RPMI7951 (cell line): ENCODE data around the gene PPT2. TPM values are rescaled to one million over a fixed set of nuclear protein-coding genes. Genes with fewer than 3 reads are reported as not detected.
A peak's percentile ranks its signal among the peaks of the same experiment; 100 is the strongest.
"Not testable (repeated sequence)": the region's sequence is repeated elsewhere in the genome, so short reads cannot be mapped to it uniquely, and the experiment has no call there.

Source experiments
- DNase-seq: peaks from one replicate; pipeline ENCODE4 v3.0.0-alpha.2; 2012; ENCODE audit warnings: low read depth
- total RNA-seq: library from RNA; depleted of rRNA; stranded (reverse); fragments of >200 nt; shearing (Covaris generic); gene quantifications from 2 replicates; pipeline ENCODE4 v1.2.3, GENCODE V29; 2014

Gene PPT2
- total RNA-seq, 1 experiment from 2014 or later = 25.1 TPM

- DNase-seq = no peak
These were observed 26.6 kb upstream of the PPT2 start for GRCh38 chr6:32127409-32127716.

GRCh38 chr6:32127717-32128592 is 26.0 kb upstream of the PPT2 start, which contains the start of gene ATF6B:
Gene ATF6B (minus strand): TSS chr6:32128246. CDS start chr6:32128207, 39 bp downstream.
- peak; percentile 100 for DNase-seq

GRCh38 chr6:32128751-32129296 is 25.1 kb upstream of the PPT2 start:
- DNase-seq = no peak

- no peak for DNase-seq
These were observed 24.4 kb upstream of the PPT2 start for GRCh38 chr6:32129297-32130088.

GRCh38 chr6:32131439-32131948 is 22.4 kb upstream of the PPT2 start:
- DNase-seq = no peak

- no peak for DNase-seq
These were observed 21.8 kb upstream of the PPT2 start for GRCh38 chr6:32132110-32132509.

- DNase-seq = no peak
These were observed 20.2 kb upstream of the PPT2 start for GRCh38 chr6:32133786-32134185.

GRCh38 chr6:32137454-32137853 is 16.5 kb upstream of the PPT2 start:
- DNase-seq = no peak

- no peak for DNase-seq
These were observed 14.4 kb upstream of the PPT2 start for GRCh38 chr6:32139590-32139989.

GRCh38 chr6:32140420-32141046 is 13.4 kb upstream of the PPT2 start:
- DNase-seq = no peak

- not testable (repeated sequence) for DNase-seq
These were observed 9.7 kb upstream of the PPT2 start for GRCh38 chr6:32144238-32144637.

GRCh38 chr6:32146287-32146686 is 7.7 kb upstream of the PPT2 start:
- DNase-seq = no peak

- no peak for DNase-seq
These were observed 7.3 kb upstream of the PPT2 start for GRCh38 chr6:32146687-32147086.

- no peak for DNase-seq
These were observed 6.4 kb upstream of the PPT2 start for GRCh38 chr6:32147401-32148132.

GRCh38 chr6:32148289-32149091 is 5.5 kb upstream of the PPT2 start:
- DNase-seq = peak; percentile 79

GRCh38 chr6:32149092-32149755 is 4.7 kb upstream of the PPT2 start:
- no peak for DNase-seq

- DNase-seq = no peak
These were observed 3.7 kb upstream of the PPT2 start for GRCh38 chr6:32149932-32150870.

- DNase-seq = no peak
These were observed 2.6 kb upstream of the PPT2 start for GRCh38 chr6:32151181-32151862.
